Measurements from ENCODE around the gene RAB29. TPM values are rescaled to one million over a fixed set of nuclear protein-coding genes. Genes with fewer than 3 reads are reported as not detected.

The RAB29 gene
- polyA plus RNA-seq, 1 donor from 2014 or later: 0.40 TPM

- Histone ChIP-seq H3K4me3 (ENCODE audit: low read length) (no peak overlapping the region), H2AFZ (ENCODE audit: low read depth, low read length) (no peak overlapping the region), H3K9me2 (ENCODE audit: insufficient read depth, low read length) (no peaks in the 10 kb centered on the region), H3K9ac (ENCODE audit: low read length) (no peak overlapping the region), H3K36me3 (ENCODE audit: insufficient read depth, low read length) (no peaks in the 10 kb centered on the region), H3K9me3 (ENCODE audit: low read length) (no peaks in the 10 kb centered on the region), H4K20me1 (ENCODE audit: insufficient read depth) (no peaks in the 10 kb centered on the region), H3F3A (ENCODE audit: insufficient read depth, low read length, poor library complexity, severe bottlenecking) (no peaks in the 10 kb centered on the region), H3K4me2 (ENCODE audit: low read length) (no peak overlapping the region), H3K79me2 (replicated peaks; ENCODE audit: insufficient read depth, low read length) (peaks cover 49% of the 10 kb centered on the region), H3K27ac (ENCODE audit: low read length) (no peak overlapping the region), H3K27me3 (ENCODE audit: insufficient read depth, low read depth, low read length) (no peaks in the 10 kb centered on the region)
- TF ChIP-seq SMC3 (conservative IDR thresholded peaks at IDR 0.05; ENCODE audit: poor library complexity) (no peak), EP300 (conservative IDR thresholded peaks at IDR 0.05; ENCODE audit: poor library complexity, severe bottlenecking) (no peak), EZH2 (IDR thresholded peaks at IDR 0.05; ENCODE audit: borderline replicate concordance, insufficient read depth, low read length, poor library complexity, severe bottlenecking) (no peak), CTCF (IDR thresholded peaks at IDR 0.05; ENCODE audit: poor library complexity, severe bottlenecking) (no peak), TAF1 (IDR thresholded peaks at IDR 0.05; ENCODE audit: low read depth) (no peak)
Measured at GRCh38 chr1:205729945-205730610, 45.2 kb downstream of the RAB29 start.

- H3K36me3 ChIP-seq (ENCODE audit: insufficient read depth, low read length): no peaks in the 10 kb centered on the region
Measured at GRCh38 chr1:205726619-205727125, 48.6 kb downstream of the RAB29 start.

More at GRCh38 chr1:205726619-205727125, 48.6 kb downstream of the RAB29 start:
- no peak overlapping the region for H2AFZ ChIP-seq (ENCODE audit: low read depth, low read length)
- no peaks in the 10 kb centered on the region for H4K20me1 ChIP-seq (ENCODE audit: insufficient read depth)
- no peaks in the 10 kb centered on the region for H3K9me3 ChIP-seq (ENCODE audit: low read length)
- H3K4me2 ChIP-seq (ENCODE audit: low read length): no peak overlapping the region
- peaks cover 21% of the 10 kb centered on the region for H3K79me2 ChIP-seq (replicated peaks; ENCODE audit: insufficient read depth, low read length)
- no peaks in the 10 kb centered on the region for H3F3A ChIP-seq (ENCODE audit: insufficient read depth, low read length, poor library complexity, severe bottlenecking)
- no peak overlapping the region for H3K27ac ChIP-seq (ENCODE audit: low read length)
- no peak overlapping the region for H3K9ac ChIP-seq (ENCODE audit: low read length)
- TF ChIP-seq TAF1 (IDR thresholded peaks at IDR 0.05; ENCODE audit: low read depth) (no peak), REST (IDR thresholded peaks at IDR 0.05; ENCODE audit: borderline replicate concordance) (no peak), EP300 (conservative IDR thresholded peaks at IDR 0.05; ENCODE audit: poor library complexity, severe bottlenecking) (no peak), POLR2AphosphoS5 (IDR thresholded peaks at IDR 0.05) (no peak), RAD21 (conservative IDR thresholded peaks at IDR 0.05) (no peak), MXI1 (conservative IDR thresholded peaks at IDR 0.05; ENCODE audit: poor library complexity, severe bottlenecking) (no peak), CTCF (IDR thresholded peaks at IDR 0.05; ENCODE audit: poor library complexity, severe bottlenecking) (no peak), EZH2 (IDR thresholded peaks at IDR 0.05; ENCODE audit: borderline replicate concordance, insufficient read depth, low read length, poor library complexity, severe bottlenecking) (no peak), SMC3 (conservative IDR thresholded peaks at IDR 0.05; ENCODE audit: poor library complexity) (no peak)
- H3K4me3 ChIP-seq (ENCODE audit: low read length): no peak overlapping the region
- H3K27me3 ChIP-seq (ENCODE audit: insufficient read depth, low read depth, low read length): no peaks in the 10 kb centered on the region
- H3K9me2 ChIP-seq (ENCODE audit: insufficient read depth, low read length): no peaks in the 10 kb centered on the region

All from neural cell (in vitro differentiated cells).